GM18868 (cell line): ENCODE results near the gene ARFGAP1.
"Not testable (repeated sequence)": the region's sequence is repeated elsewhere in the genome, so short reads cannot be mapped to it uniquely, and the experiment has no call there.

Experiments
- ATAC-seq: cut with Tn5 transposase; IDR thresholded peaks from one replicate; pipeline ENCODE4 v1.9.1; 2021; ENCODE audit warnings: mild to moderate bottlenecking, moderate library complexity; ENCODE audit not compliant: unreplicated experiment

Gene ARFGAP1

DNA sequence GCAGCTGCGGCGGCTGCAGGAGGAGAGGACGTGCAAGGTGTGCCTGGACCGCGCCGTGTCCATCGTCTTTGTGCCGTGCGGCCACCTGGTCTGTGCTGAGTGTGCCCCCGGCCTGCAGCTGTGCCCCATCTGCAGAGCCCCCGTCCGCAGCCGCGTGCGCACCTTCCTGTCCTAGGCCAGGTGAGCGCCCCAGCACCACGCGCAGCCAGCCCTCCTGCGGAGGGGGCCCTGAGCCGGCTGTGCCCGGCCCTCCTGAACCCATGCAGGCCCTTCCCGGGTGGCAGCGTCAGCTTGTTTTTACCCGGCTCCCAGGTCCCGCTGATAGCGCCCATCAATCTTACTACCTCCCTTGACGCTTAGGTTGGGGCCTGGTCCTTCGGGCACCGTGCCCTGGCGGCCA is 33.2 kb upstream of the ARFGAP1 start:
- ATAC-seq: no peak

DNA sequence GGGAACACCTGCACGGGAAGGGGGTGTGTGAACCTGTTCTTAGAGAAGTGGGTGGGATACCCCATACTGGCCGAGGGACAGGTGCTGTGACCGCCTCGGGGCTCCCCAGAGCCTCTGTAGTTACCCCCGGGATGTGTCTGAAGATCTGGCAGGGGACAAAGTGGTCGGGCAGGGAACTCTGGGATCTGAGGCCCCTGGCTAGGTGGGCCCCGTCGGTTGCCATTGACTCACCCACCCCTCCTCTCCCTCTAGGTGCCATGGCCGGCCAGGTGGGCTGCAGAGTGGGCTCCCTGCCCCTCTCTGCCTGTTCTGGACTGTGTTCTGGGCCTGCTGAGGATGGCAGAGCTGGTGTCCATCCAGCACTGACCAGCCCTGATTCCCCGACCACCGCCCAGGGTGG is 32.6 kb upstream of the ARFGAP1 start:
- ATAC-seq: no peak

- no peak for ATAC-seq
Measured at GRCh38 chr20:63241272-63241671, 31.3 kb upstream of the ARFGAP1 start.

DNA sequence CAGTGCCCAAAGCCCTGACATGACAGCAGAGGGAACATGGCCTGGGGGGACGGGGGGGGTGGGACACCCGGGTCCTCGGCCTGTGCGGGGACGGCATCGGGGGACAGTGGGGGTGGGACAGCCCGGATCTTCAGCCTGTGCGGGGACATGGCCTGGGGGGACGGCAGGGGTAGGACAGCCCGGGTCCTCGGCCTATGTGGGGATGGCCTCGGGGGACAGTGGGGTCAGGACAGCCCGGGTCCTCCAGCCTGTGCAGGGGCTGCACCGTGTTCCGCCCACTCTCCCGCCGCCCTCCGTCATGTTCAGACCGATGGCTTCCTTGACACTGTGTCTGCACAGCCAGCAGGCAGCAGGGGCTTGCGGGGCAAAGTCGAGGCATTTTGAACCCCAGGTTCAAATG is 29.9 kb upstream of the ARFGAP1 start:
- ATAC-seq: no peak

DNA sequence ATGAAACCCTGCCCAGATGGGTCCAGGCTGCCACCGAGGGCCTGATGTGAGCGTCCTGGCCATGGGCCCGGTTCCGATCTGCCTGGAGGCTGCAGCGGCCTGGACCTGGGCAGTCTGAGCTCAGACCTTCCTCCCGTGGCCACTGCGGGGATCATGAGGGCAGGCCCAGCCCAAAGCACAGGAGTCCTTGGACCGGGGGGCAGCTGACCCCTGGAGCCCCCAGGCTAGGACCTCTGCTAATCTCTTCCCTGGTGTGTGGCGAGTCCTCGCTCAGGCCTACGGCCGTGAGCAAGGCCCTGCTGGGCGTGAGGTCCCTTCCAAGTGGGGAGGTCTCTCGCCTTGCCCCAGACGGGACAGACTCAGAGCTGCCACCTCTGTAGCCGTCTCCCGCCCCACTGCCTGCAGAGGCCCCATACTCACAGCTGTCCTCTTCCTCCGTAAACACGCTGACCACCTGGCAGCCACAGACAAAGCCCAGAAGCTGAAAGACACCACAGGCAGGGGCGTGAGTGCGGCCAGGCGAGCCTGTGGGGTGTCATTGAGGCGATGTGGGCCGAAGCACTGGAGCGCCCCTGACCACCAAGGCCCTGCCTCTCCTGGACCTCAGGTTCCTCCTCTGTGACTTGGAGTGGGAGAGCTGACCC is 28.9 kb upstream of the ARFGAP1 start:
- no peak for ATAC-seq

- ATAC-seq: no peak
Measured at GRCh38 chr20:63244468-63244867, 28.1 kb upstream of the ARFGAP1 start.

- no peak for ATAC-seq
Measured at GRCh38 chr20:63246490-63247288, 25.9 kb upstream of the ARFGAP1 start.

DNA sequence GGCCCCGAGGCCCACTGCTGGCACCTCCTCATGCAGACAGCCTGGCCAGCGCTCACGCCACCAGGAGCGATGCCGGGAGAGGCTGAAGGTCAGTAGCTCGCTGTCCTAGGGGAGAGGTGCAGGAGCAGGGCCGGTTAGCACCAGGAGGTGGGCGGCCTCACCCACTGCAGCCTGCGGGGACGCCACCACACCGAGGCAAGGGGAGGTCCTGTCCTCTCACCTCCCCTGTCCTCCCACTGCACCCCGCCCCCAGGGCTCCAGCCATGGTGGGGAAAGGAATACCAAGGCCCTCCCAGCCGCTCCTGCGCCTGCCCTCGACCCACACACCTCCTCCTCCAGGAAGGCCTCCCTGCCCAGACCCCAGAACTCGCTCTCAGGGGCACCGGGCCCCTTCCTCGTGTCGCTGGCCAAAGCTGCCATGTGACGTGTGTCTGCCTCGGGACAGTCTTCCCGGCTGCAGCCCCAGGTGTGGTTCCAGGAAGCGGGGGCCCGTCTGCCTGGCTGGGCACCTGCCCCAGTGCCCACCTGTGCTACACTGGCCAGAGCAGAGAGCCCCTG is 24.9 kb upstream of the ARFGAP1 start:
- ATAC-seq: no peak

GRCh38 chr20:63248835-63249591 is 23.6 kb upstream of the ARFGAP1 start:
- no peak for ATAC-seq

DNA sequence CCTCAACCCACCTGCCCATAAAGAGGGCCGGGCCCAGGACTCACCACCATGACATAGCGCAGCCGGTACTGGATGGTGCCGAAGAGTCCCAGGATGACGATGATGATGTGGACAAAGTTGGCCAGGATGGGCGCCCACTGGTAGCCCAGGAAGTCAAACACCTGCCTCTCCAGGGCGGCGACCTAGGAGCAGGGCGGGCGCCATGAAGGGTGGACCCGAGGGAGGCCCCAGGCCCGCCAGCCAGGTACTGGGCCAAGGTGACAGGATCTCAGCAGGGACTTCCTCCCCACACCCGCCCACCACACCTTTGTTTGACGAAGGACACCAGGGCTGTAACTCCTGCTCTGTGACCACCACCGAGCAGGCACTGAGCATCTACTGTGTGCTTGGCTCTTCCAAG is 22.7 kb upstream of the ARFGAP1 start:
- no peak for ATAC-seq

DNA sequence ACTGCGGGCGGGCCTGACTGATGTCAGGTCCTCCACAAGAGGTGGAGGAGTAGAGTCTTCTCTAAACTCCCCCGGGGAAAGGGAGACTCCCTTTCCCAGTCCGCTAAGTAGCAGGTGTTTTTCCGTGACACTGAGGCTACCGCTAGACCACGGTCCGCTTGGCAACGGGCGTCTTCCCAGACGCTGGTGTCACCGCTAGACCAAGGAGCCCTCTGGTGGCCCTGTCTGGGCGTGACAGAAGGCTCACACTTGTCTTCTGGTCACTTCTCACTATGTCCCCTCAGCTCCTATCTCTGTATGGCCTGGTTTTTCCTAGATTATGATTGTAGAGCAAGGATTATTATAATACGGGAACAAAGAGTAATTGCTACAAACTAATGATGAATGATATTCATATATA is 21.3 kb upstream of the ARFGAP1 start:
- not testable (repeated sequence) for ATAC-seq

GRCh38 chr20:63252284-63252711 is 20.3 kb upstream of the ARFGAP1 start:
- ATAC-seq: no peak

DNA sequence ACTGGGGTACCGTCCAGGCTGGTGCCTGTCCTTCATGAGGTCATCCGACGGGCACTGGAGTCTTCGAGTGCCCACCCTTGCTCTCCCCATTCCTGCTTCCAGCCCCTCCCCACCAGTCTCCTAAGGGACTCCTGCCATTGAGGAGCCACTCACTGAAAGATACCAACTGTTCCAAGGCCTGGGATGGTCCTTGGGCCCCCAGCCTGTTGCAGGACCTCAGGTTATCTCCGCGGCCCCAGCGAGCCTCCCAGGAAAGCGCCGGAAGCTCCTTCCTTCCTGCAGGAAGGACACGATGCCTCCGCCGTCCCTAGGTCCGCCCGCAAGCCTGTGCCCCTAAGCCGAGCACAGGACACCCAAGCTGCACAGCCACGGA is 19.6 kb upstream of the ARFGAP1 start:
- no peak for ATAC-seq

DNA sequence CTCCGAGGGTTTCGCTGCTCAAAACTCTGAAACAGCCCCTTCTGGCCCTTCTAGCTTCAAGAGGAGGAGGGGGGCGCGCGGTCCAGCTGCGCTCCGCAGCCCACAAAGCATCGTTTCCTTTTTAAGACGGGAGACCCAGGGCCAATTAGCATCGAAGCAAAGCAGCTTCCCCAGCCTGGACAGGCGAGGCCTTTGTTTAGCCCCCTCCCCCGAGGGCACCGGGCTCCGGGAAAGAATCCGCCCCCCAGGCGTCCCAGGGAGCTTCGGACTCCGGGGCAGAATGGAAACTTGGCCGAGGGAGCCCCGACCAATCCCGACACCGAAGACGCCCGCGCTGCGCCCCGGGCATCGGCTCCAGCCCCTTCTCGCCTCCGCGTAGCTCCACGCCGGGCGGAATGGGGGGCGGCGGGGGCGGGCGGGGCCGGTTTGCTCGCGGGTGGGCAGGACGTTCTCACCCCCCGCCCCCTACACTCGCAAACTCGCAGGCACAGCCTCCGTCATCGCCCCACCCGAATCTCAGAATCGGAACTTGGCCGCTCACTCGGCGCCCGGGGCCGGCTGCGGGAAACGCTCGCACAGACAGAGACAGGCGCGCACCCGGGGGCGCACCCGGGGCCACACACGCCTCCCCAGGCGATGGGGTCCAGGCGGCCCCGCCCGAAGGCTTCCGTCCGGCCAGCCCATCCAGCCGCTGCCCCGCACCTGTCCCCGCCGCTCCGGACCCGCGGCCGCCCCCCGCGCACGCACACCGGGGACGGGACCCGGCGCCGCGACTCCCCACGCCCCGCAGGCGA is 19.0 kb upstream of the ARFGAP1 start:
- ATAC-seq: no peak

- no peak for ATAC-seq
Measured at GRCh38 chr20:63254232-63254605, 18.4 kb upstream of the ARFGAP1 start, which contains the start of gene NKAIN4. NKAIN4 (minus strand) TSS chr20:63254463; CDS start chr20:63254450, 13 bp downstream.

GRCh38 chr20:63254606-63255384 is 17.8 kb upstream of the ARFGAP1 start:
- ATAC-seq: no peak

DNA sequence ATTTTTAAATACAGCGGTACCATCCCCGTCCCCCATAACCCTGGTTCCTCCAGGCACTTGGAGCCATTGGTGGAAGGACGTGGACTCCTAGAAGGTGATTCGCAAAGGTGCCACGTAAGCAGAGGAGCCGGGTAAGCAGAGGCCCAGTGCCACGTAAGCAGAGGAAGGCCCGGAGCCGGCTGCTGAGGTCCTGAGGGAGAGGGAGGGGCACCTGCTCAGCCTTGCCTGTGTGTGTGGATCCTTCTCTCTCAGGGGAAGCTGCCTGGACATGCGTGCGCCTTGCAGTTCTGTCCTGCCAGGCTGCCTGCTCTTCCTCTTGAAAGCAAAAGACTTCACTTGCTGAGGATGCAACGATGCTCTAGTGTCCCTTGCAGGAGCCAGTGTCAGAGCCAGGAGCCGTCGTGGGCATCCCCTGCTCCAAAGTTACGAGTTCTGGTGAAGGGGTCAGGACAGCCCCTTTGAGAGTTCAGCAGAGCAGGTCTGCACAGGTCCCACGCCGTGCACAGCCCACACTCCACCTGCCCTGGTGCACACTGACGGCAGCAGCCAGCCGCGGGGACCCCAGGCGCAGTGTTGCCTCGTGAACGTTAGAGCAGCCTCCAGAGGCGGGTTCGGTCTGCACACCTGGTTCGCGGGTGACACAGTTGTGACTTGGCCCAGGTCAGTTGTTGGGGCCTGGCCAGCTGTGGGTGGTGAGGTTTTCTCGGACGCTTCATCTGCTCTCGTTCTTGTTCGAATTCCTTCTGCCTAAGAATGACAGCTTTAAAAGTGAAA is 16.5 kb upstream of the ARFGAP1 start:
- ATAC-seq: no peak

GRCh38 chr20:63256954-63257353 is 15.7 kb upstream of the ARFGAP1 start:
- ATAC-seq: no peak

GRCh38 chr20:63257629-63258028 is 15.0 kb upstream of the ARFGAP1 start:
- ATAC-seq: no peak
